DOHH2 (cell line): Measurements from ENCODE around the gene WWOX.

ENCODE experiments used
- EZH2phosphoT487 ChIP-seq: fragments of 200-600 bp; sonication (generic); IDR thresholded peaks from 2 replicates; pipeline ENCODE4 v1.6.1; 2017; ENCODE audit warnings: borderline replicate concordance, mild to moderate bottlenecking, antibody characterized with exemption, low read length, moderate library complexity, mixed read lengths
- TF ChIP-seq, protein P1 (sequence below): fragments of 200-600 bp; sonication (generic); IDR thresholded peaks from one replicate; pipeline ENCODE4 v1.5.1; 2014; ENCODE audit warnings: antibody characterized with exemption, mild to moderate bottlenecking, low read depth, low read length; ENCODE audit not compliant: poor library complexity, severe bottlenecking

DNA sequence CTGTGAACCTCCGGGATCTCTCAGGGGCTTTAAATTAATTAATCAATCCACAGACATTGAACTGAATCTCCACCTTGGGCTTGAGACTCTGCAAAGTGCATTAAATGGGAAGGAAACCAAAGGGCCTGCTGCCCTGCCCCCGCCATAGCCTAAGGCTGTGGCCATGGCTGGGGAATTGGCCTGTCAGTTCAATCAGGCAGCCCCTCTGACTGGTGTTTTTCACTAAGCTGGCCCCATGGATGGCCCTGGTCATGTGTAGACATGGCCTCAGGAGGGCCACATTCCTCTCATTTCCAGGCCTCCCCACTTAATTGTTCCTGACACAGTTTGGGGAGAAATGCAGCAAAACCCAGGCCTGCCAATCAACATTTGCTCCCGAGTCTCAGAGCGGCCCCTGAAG is 499.8 kb downstream of the WWOX start:
- TF ChIP-seq, protein P1, sequence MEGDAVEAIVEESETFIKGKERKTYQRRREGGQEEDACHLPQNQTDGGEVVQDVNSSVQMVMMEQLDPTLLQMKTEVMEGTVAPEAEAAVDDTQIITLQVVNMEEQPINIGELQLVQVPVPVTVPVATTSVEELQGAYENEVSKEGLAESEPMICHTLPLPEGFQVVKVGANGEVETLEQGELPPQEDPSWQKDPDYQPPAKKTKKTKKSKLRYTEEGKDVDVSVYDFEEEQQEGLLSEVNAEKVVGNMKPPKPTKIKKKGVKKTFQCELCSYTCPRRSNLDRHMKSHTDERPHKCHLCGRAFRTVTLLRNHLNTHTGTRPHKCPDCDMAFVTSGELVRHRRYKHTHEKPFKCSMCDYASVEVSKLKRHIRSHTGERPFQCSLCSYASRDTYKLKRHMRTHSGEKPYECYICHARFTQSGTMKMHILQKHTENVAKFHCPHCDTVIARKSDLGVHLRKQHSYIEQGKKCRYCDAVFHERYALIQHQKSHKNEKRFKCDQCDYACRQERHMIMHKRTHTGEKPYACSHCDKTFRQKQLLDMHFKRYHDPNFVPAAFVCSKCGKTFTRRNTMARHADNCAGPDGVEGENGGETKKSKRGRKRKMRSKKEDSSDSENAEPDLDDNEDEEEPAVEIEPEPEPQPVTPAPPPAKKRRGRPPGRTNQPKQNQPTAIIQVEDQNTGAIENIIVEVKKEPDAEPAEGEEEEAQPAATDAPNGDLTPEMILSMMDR, result no peak
- no peak for TF ChIP-seq EZH2phosphoT487
